K562 (cell line): ENCODE results near the gene TMEM131. TPM values are rescaled to one million over a fixed set of nuclear protein-coding genes. Genes with fewer than 3 reads are reported as not detected.

Experiments
- ATAC-seq: fragments of 200-7000 bp; cut with Tn5 transposase; 3 replicates; pipeline ENCODE4 v1.9.1; 2020; ENCODE audit warnings: moderate library complexity
- BruUV-seq: library from RNA; stranded (reverse); fragments of 400-500 nt; replicated peaks from 2 replicates; lab custom pipeline; 2021; lab: Mats Ljungman, UMichigan
- CTCF ChIA-PET: fragments of 300-600 bp; formaldehyde crosslinking; extraction: SDS; loops from one replicate; lab custom pipeline; 2021; ENCODE audit warnings: low intra/inter-chr PET ratio; lab: Yijun Ruan, JAX
- POLR2A ChIA-PET: fragments of 300-600, 350-650 bp; sonication (Branson Sonifier 250); formaldehyde crosslinking; extraction: SDS; loops from one replicate; lab custom pipeline; 2021; ENCODE audit warnings: antibody characterized with exemption, inconsistent platforms; lab: Yijun Ruan, JAX
- DNase-seq, 4 experiments: peaks; one replicate each; pipeline versions ENCODE4 v3.0.0 to v3.0.0-alpha.2; 2011 to 2018; ENCODE audit warnings: low spot score in 3 of 4, mixed read lengths in 3 of 4; ENCODE audit errors: extremely low read depth in 1 of 4
- FAIRE-seq: peaks from 2 replicates; lab custom pipeline; 2011; peaks lifted over from hg19 to GRCh38; lab: Jason Lieb, UNC
- H2AFZ ChIP-seq: 2 replicates; pipeline ENCODE4 v1.6.0; 2011; ENCODE audit warnings: low read depth, low read length, control low read depth, inconsistent platforms
- H3K27ac ChIP-seq: fragments of 200-600 bp; 3 replicates; pipeline ENCODE4 v1.8.0; 2011; ENCODE audit warnings: low read depth, mild to moderate bottlenecking, control low read depth, inconsistent platforms, low read length, moderate library complexity, mixed read lengths; ENCODE audit errors: extremely low read depth
- H3K27me3 ChIP-seq, 2 experiments: fragments of 300-600 bp in 1 of 2; 2 replicates in 1 of 2; 3 replicates in 1 of 2; pipeline versions ENCODE4 v1.6.0 to v1.8.0; 2011; ENCODE audit warnings: inconsistent platforms in 2 of 2, low read length in 2 of 2, mild to moderate bottlenecking in 1 of 2, mixed read lengths in 1 of 2, moderate library complexity in 1 of 2; ENCODE audit not compliant: control insufficient read depth in 2 of 2, insufficient read depth in 2 of 2
- H3K36me3 ChIP-seq: fragments of 300-600 bp; 3 replicates; pipeline ENCODE4 v1.8.0; 2011; ENCODE audit warnings: mild to moderate bottlenecking, low read length, inconsistent platforms; ENCODE audit not compliant: control insufficient read depth, insufficient read depth
- H3K4me1 ChIP-seq, 2 experiments: fragments of 200-600 bp in 1 of 2; replicated peaks in 1 of 2; 2 replicates in 1 of 2; 3 replicates in 1 of 2; pipeline versions ENCODE4 v1.5.1 to v1.8.0; 2011; ENCODE audit warnings: inconsistent platforms in 2 of 2, low read length in 2 of 2, mild to moderate bottlenecking in 1 of 2, mixed read lengths in 1 of 2, moderate library complexity in 1 of 2; ENCODE audit not compliant: control insufficient read depth in 2 of 2, insufficient read depth in 2 of 2
- H3K4me2 ChIP-seq: 2 replicates; pipeline ENCODE4 v1.6.1; 2011; ENCODE audit warnings: low read length, control low read depth, inconsistent platforms, mixed read lengths; ENCODE audit not compliant: insufficient read depth
- H3K4me3 ChIP-seq: fragments of 200-600 bp; sonication (generic), shearing (Covaris generic); 2 replicates; pipeline ENCODE4 v1.5.1; 2016; ENCODE audit warnings: control low read depth, inconsistent platforms
- H3K79me2 ChIP-seq: fragments of 200-600 bp; 3 replicates; pipeline ENCODE4 v1.8.0; 2011; ENCODE audit warnings: low read length, inconsistent platforms; ENCODE audit not compliant: control insufficient read depth, insufficient read depth
- H3K9ac ChIP-seq, 2 experiments: 2 replicates each; pipeline versions ENCODE4 v1.6.0 to v1.6.1; 2011; ENCODE audit warnings: low read depth in 2 of 2, low read length in 2 of 2, control low read depth in 1 of 2, inconsistent platforms in 1 of 2, mild to moderate bottlenecking in 1 of 2, mixed read lengths in 1 of 2; ENCODE audit not compliant: insufficient read depth in 1 of 2
- H3K9me1 ChIP-seq: one replicate; pipeline ENCODE4 v1.6.0; 2011; ENCODE audit warnings: inconsistent platforms, mild to moderate bottlenecking, low read length, moderate library complexity; ENCODE audit not compliant: control insufficient read depth, insufficient read depth
- H3K9me3 ChIP-seq: replicated peaks from 2 replicates; pipeline ENCODE4 v1.5.1; 2011; ENCODE audit warnings: low read depth, low read length, inconsistent platforms; ENCODE audit not compliant: control insufficient read depth, insufficient read depth
- H4K20me1 ChIP-seq: replicated peaks from 2 replicates; pipeline ENCODE4 v1.6.1; 2011; ENCODE audit warnings: low read length, inconsistent platforms, mixed read lengths; ENCODE audit not compliant: control insufficient read depth, insufficient read depth
- ARID2 ChIP-seq: fragments of 450-650 bp; IDR thresholded peaks from 2 replicates; pipeline ENCODE4 v1.6.1; 2017; ENCODE audit warnings: antibody characterized with exemption, mild to moderate bottlenecking
- CREBBP ChIP-seq: IDR thresholded peaks from one replicate; pipeline ENCODE4 v1.6.1; 2012; ENCODE audit warnings: low read depth, mild to moderate bottlenecking, control low read depth, inconsistent platforms, low read length
- CREM ChIP-seq: IDR thresholded peaks from 2 replicates; pipeline ENCODE4 v1.6.1; 2014; ENCODE audit warnings: antibody characterized with exemption, low read depth
- FOXA3 ChIP-seq, 2 experiments: fragments of 450-650 bp in 1 of 2; sonication (generic) in 1 of 2; formaldehyde crosslinking; IDR thresholded peaks in 1 of 2; conservative IDR thresholded peaks in 1 of 2; 2 replicates each; pipeline versions ENCODE4 v1.4.0 to v1.8.0; 2020 to 2022; ENCODE audit warnings: mild to moderate bottlenecking in 2 of 2, missing genetic modification reagents in 1 of 2
- HDGF ChIP-seq: fragments of 450-650 bp; IDR thresholded peaks from 2 replicates; pipeline ENCODE4 v1.6.1; 2016
- SNRNP70 ChIP-seq: fragments of 200-400 bp; formaldehyde crosslinking; optimal IDR thresholded peaks from 2 replicates; pipeline ENCODE3; 2017; ENCODE audit warnings: low read depth, low read length
- TAF9B ChIP-seq: fragments of 450-650 bp; IDR thresholded peaks from 2 replicates; pipeline ENCODE4 v1.6.1; 2018; ENCODE audit warnings: mild to moderate bottlenecking; ENCODE audit not compliant: partially characterized antibody
- ZNF133 ChIP-seq: fragments of 250-450 bp; sonication (Bioruptor Pico); IDR thresholded peaks from 2 replicates; pipeline ENCODE4 v1.4.0; 2020; ENCODE audit warnings: mild to moderate bottlenecking
- WGBS: fragments of 100-300 bp; shearing (Covaris generic); methylation state at CpG from one replicate; pipeline ENCODE4 v1.1.6; 2016; ENCODE audit warnings: low coverage, mixed read lengths; ENCODE audit not compliant: insufficient coverage; ENCODE audit errors: missing lambda C conversion rate; 5-methylcytosine and 5-hydroxymethylcytosine counted together
- in situ Hi-C: fragments of 300-500 bp; cut with MboI; formaldehyde crosslinking; loops from 4 replicates; pipeline ENCODE4 v1.15.0; 2018; ENCODE audit warnings: inconsistent platforms, mixed read lengths
- intact Hi-C: fragments of 100-400 bp; cut with micrococcal nuclease; formaldehyde crosslinking; loops from 2 replicates; pipeline ENCODE4 v1.14.2; 2022
- polyA plus RNA-seq, 8 experiments: library from polyadenylated mRNA; depleted of rRNA in 4 of 8; stranded (reverse) in 5 of 8; unstranded in 3 of 8; fragments of >200 nt; fragmentation: Nextera tagmentation in 2 of 8; fragmentation: Illumina TruSeq in 1 of 8; extraction: Ambion mirVana in 2 of 8; extraction: Trizol in 1 of 8; gene quantifications; 2 replicates each; pipeline versions ENCODE4 v1.2.1 to v1.2.3, GENCODE V29; 2011 to 2014; ENCODE audit warnings: inconsistent platforms in 1 of 8, missing spikeins in 1 of 8
- total RNA-seq, 7 experiments: library from RNA; depleted of rRNA in 6 of 7; stranded (reverse); fragments of >200 nt in 6 of 7; fragmentation: Illumina TruSeq in 2 of 7; extraction: Trizol in 2 of 7; gene quantifications; 2 replicates each; pipeline versions ENCODE4 v1.2.1 to v1.2.3, GENCODE V29; 2011 to 2021; ENCODE audit warnings: low replicate concordance in 1 of 7
- TF ChIP-seq, protein P1 (sequence below): fragments of 200-600 bp; sonication (generic); IDR thresholded peaks from one replicate; pipeline ENCODE4 v1.6.1; 2012; ENCODE audit warnings: mild to moderate bottlenecking, low read depth, low read length, inconsistent platforms

Gene TMEM131
- total and polyA plus RNA-seq, 9 of the 15 experiments (the other 6 are each of a cell fraction or from before 2014, with no cell fraction given) = 2.5 to 21.1 (median 12.4) TPM

DNA sequence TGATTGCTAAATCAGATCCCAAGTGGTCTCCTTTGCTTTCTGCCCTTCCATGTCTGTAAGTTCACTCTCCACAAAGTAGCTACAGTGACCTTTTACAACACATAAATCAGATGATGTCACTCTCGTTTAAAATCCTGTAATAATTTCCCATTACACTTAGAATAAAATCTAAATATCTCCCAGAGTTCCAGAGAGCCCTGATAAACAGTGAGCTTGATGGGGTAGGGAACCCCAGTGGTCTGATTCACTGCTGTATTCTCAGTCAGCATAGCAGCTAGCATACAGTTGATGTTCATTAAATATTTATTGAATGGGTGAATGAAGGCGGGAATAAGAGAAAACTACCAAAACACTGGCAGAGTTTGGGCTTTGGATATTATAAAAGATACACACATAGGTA is 164.6 kb downstream of the TMEM131 start:
- TF ChIP-seq SNRNP70 (no peak), CREBBP (no peak), HDGF (no peak), ARID2 (no peak), FOXA3 (CRISPR knock-in tag; conservative IDR thresholded peaks at IDR 0.05 in 1 of 2, IDR thresholded peaks at IDR 0.05 in 1 of 2) (no peak), CREM (no peak), TAF9B (no peak), ZNF133 (CRISPR knock-in tag) (no peak)
- TF ChIP-seq, protein P1, sequence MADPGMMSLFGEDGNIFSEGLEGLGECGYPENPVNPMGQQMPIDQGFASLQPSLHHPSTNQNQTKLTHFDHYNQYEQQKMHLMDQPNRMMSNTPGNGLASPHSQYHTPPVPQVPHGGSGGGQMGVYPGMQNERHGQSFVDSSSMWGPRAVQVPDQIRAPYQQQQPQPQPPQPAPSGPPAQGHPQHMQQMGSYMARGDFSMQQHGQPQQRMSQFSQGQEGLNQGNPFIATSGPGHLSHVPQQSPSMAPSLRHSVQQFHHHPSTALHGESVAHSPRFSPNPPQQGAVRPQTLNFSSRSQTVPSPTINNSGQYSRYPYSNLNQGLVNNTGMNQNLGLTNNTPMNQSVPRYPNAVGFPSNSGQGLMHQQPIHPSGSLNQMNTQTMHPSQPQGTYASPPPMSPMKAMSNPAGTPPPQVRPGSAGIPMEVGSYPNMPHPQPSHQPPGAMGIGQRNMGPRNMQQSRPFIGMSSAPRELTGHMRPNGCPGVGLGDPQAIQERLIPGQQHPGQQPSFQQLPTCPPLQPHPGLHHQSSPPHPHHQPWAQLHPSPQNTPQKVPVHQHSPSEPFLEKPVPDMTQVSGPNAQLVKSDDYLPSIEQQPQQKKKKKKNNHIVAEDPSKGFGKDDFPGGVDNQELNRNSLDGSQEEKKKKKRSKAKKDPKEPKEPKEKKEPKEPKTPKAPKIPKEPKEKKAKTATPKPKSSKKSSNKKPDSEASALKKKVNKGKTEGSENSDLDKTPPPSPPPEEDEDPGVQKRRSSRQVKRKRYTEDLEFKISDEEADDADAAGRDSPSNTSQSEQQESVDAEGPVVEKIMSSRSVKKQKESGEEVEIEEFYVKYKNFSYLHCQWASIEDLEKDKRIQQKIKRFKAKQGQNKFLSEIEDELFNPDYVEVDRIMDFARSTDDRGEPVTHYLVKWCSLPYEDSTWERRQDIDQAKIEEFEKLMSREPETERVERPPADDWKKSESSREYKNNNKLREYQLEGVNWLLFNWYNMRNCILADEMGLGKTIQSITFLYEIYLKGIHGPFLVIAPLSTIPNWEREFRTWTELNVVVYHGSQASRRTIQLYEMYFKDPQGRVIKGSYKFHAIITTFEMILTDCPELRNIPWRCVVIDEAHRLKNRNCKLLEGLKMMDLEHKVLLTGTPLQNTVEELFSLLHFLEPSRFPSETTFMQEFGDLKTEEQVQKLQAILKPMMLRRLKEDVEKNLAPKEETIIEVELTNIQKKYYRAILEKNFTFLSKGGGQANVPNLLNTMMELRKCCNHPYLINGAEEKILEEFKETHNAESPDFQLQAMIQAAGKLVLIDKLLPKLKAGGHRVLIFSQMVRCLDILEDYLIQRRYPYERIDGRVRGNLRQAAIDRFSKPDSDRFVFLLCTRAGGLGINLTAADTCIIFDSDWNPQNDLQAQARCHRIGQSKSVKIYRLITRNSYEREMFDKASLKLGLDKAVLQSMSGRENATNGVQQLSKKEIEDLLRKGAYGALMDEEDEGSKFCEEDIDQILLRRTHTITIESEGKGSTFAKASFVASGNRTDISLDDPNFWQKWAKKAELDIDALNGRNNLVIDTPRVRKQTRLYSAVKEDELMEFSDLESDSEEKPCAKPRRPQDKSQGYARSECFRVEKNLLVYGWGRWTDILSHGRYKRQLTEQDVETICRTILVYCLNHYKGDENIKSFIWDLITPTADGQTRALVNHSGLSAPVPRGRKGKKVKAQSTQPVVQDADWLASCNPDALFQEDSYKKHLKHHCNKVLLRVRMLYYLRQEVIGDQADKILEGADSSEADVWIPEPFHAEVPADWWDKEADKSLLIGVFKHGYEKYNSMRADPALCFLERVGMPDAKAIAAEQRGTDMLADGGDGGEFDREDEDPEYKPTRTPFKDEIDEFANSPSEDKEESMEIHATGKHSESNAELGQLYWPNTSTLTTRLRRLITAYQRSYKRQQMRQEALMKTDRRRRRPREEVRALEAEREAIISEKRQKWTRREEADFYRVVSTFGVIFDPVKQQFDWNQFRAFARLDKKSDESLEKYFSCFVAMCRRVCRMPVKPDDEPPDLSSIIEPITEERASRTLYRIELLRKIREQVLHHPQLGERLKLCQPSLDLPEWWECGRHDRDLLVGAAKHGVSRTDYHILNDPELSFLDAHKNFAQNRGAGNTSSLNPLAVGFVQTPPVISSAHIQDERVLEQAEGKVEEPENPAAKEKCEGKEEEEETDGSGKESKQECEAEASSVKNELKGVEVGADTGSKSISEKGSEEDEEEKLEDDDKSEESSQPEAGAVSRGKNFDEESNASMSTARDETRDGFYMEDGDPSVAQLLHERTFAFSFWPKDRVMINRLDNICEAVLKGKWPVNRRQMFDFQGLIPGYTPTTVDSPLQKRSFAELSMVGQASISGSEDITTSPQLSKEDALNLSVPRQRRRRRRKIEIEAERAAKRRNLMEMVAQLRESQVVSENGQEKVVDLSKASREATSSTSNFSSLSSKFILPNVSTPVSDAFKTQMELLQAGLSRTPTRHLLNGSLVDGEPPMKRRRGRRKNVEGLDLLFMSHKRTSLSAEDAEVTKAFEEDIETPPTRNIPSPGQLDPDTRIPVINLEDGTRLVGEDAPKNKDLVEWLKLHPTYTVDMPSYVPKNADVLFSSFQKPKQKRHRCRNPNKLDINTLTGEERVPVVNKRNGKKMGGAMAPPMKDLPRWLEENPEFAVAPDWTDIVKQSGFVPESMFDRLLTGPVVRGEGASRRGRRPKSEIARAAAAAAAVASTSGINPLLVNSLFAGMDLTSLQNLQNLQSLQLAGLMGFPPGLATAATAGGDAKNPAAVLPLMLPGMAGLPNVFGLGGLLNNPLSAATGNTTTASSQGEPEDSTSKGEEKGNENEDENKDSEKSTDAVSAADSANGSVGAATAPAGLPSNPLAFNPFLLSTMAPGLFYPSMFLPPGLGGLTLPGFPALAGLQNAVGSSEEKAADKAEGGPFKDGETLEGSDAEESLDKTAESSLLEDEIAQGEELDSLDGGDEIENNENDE = no peak
- intact Hi-C loops = no loop called here
- Histone ChIP-seq H2AFZ (no peak overlapping the region), H3K36me3 (peaks cover 10% of the 10 kb centered on the region; the same call in 1 of the 3 replicates), H3K9ac (no peak overlapping the region), H3K4me1 (no peaks in the 10 kb centered on the region; a peak in 1 of 5 replicates), H4K20me1 (no peaks in the 10 kb centered on the region), H3K9me1 (no peaks in the 10 kb centered on the region), H3K4me3 (no peak overlapping the region), H3K27ac (no peak overlapping the region), H3K27me3 (no peaks in the 10 kb centered on the region), H3K4me2 (no peak overlapping the region), H3K79me2 (no peaks in the 10 kb centered on the region), H3K9me3 (no peaks in the 10 kb centered on the region)
- ChIA-PET POLR2A (no interaction called here), CTCF (no interaction called here)
- in situ Hi-C loops = no loop called here
- no TSS peak for BruUV-seq
- no peak for ATAC-seq
- no peak for DNase-seq
- 79% methylated on average over 2 of the region's 2 CpGs for WGBS
- FAIRE-seq = no peak
